Measurements from ENCODE around the gene VPREB3. TPM values are rescaled to one million over a fixed set of nuclear protein-coding genes. Genes with fewer than 3 reads are reported as not detected.

VPREB3 gene
- total RNA-seq, 2 donors from 2014 or later = not detected

- H3K4me3 ChIP-seq = no peak overlapping the region
- no peak overlapping the region for H3K27ac ChIP-seq
- peaks cover under 1% of the 10 kb centered on the region for H3K36me3 ChIP-seq
- TF ChIP-seq CTCF (IDR thresholded peaks at IDR 0.05) = no peak
- H3K9me3 ChIP-seq = no peaks in the 10 kb centered on the region
- peaks cover 0 to 21% of the 10 kb centered on the region in 2 donors for H3K4me1 ChIP-seq
- DNase-seq (ENCODE audit: low spot score) = no peak
- H3K27me3 ChIP-seq = no peaks in the 10 kb centered on the region
Measured at GRCh38 chr22:23759566-23759965, 5.3 kb upstream of the VPREB3 start.

GRCh38 chr22:23756891-23757290 lies 2.7 kb upstream of the VPREB3 start:
- no peak overlapping the region for H3K27ac ChIP-seq
- no peak overlapping the region for H3K4me3 ChIP-seq
- no peaks in the 10 kb centered on the region for H3K4me1 ChIP-seq
- DNase-seq (ENCODE audit: low spot score) = no peak
- H3K36me3 ChIP-seq = no peaks in the 10 kb centered on the region
- no peaks in the 10 kb centered on the region for H3K9me3 ChIP-seq
- no peak for TF ChIP-seq CTCF (IDR thresholded peaks at IDR 0.05)
- no peaks in the 10 kb centered on the region for H3K27me3 ChIP-seq

DNA sequence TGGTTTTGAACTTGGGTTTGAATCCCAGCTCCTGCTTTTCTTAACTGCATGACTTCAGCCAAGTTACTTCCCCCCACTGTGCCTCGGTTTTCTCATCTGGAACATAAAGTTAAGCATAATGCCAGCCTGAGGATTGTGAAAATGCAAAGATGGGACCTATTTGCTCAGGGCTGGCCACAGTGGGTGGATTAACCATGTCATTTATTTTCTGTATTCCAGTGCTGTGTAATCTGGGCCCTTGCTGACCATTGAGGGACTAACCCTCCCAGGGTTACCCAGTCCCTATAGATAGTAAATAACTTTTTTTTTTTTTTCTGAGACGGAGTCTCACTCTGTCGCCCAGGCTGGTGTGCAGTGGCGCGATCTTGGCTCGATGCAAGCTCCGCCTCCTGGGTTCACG lies 1.5 kb upstream of the VPREB3 start:
- no peak for TF ChIP-seq CTCF (IDR thresholded peaks at IDR 0.05)
- no peaks in the 10 kb centered on the region for H3K9me3 ChIP-seq
- no peak overlapping the region for H3K4me3 ChIP-seq
- no peak for DNase-seq (ENCODE audit: low spot score)
- peaks cover 0 to 7% of the 10 kb centered on the region in 2 donors for H3K4me1 ChIP-seq
- no peak overlapping the region for H3K27ac ChIP-seq
- no peaks in the 10 kb centered on the region for H3K27me3 ChIP-seq
- H3K36me3 ChIP-seq = no peaks in the 10 kb centered on the region

DNA sequence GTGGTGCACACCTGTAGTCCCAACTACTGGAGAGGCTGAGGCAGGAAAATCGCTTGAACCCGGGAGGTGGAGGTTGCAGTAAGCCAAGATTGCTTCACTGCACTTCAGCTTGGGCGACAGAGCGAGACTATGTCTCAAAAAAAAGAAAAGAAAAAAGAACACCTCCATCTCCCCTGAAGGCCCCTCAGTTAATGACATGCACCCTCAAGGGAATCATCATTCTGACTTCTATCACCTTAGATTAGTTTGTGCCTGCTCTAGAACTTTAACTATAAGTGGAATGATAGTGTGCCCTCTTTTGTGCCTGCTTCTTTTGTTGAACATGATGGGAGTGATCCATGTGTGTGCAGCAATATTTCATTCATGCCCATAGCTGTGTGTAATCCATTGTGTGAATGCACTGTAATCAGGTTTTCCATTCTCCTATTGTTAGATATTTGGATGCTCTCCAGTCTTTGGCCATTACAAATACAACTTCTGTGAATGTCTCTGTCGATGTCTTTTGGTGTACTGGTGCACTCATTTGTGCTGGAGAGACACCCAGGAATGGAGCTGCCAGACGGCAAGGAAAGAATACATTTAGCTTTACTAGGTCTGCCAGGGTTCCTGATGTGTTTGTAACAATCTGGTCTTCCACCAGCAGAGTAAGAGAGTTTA lies 883 bp upstream of the VPREB3 start:
- Histone ChIP-seq H3K9me3 (no peaks in the 10 kb centered on the region), H3K4me1 (peaks cover 0 to 12% of the 10 kb centered on the region in 2 donors), H3K27ac (no peak overlapping the region), H3K4me3 (no peak overlapping the region), H3K36me3 (no peaks in the 10 kb centered on the region), H3K27me3 (no peaks in the 10 kb centered on the region)
- TF ChIP-seq CTCF (IDR thresholded peaks at IDR 0.05) = no peak
- no peak for DNase-seq (ENCODE audit: low spot score)

DNA sequence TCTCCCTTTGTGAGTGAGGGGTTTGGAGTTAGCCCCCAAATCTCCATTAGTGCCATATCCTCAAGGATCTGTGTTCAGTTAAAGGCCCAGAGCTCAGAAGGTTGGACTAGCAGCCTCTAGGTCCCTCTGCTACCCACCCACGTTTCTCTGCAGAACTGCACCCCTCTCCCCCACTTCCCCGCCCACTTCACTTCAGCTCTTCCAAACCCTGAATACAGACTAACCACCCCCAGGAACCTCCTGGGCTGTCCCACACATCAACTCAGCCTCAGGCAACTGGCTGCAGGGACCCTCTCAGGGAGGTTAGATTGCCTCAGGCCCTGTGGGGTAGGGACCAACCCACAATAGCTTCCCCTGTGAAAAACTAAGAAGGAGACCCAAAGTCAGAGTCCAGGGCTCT lies 840 bp downstream of the VPREB3 start:
- TF ChIP-seq CTCF (IDR thresholded peaks at IDR 0.05) = no peak
- Histone ChIP-seq H3K4me3 (no peak overlapping the region), H3K27ac (no peak overlapping the region), H3K36me3 (no peaks in the 10 kb centered on the region), H3K27me3 (no peaks in the 10 kb centered on the region), H3K4me1 (peaks cover 0 to 19% of the 10 kb centered on the region in 2 donors), H3K9me3 (no peaks in the 10 kb centered on the region)
- DNase-seq (ENCODE audit: low spot score) = no peak

DNA sequence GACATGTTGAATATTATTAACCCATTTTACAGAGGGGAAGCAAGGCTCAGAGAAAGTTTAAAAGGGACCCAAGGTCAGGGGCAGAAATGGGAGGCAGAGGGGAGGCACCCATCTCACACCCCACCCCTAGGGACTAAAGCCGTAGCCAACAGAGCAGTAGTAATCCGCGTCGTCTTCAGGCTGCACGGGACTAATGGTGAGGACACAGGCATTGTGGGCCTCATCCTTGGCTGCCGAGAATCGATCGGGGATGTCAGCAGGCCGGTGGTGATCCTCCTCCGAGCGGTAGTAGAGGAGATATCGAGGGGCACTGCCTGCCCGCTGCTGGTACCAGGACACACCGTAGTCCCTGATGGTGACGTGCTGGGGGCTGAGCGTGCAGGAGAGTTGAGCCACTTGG lies 1.5 kb downstream of the VPREB3 start:
- DNase-seq (ENCODE audit: low spot score) = no peak
- H3K36me3 ChIP-seq = no peaks in the 10 kb centered on the region
- no peak overlapping the region for H3K4me3 ChIP-seq
- TF ChIP-seq CTCF (IDR thresholded peaks at IDR 0.05) = no peak
- no peaks in the 10 kb centered on the region for H3K9me3 ChIP-seq
- H3K27ac ChIP-seq = no peak overlapping the region
- peaks cover 0 to 19% of the 10 kb centered on the region in 2 donors for H3K4me1 ChIP-seq
- H3K27me3 ChIP-seq = no peaks in the 10 kb centered on the region

All from right atrium auricular region (tissue), 2 donors.